Gastroesophageal sphincter (tissue), 4 donors: ENCODE results near the gene DKKL1. TPM values are rescaled to one million over a fixed set of nuclear protein-coding genes. Genes with fewer than 3 reads are reported as not detected.

ENCODE experiments used
- ATAC-seq: fragments of 150-250 bp; one replicate; pipeline ENCODE4 v1.9.1; 2016; ENCODE audit warnings: mild to moderate bottlenecking, moderate library complexity
- H3K27ac ChIP-seq, 4 donors: fragments of 200-600 bp; sonication (generic) in 3 of 4; 1 replicate in 3 of 4; 2 replicates in 1 of 4; pipeline ENCODE4 v1.5.1; 2016 to 2019
- H3K27me3 ChIP-seq: fragments of 200-600 bp; sonication (generic); one replicate; pipeline ENCODE4 v1.5.1; 2019
- H3K36me3 ChIP-seq, 2 donors: fragments of 200-600 bp; sonication (generic); one replicate each; pipeline ENCODE4 v1.5.1; 2019; ENCODE audit warnings: control low read depth in 1 of 2
- H3K4me1 ChIP-seq, 3 donors: fragments of 200-600 bp; sonication (generic); 1 replicate in 2 of 3; 2 replicates in 1 of 3; pipeline ENCODE4 v1.5.1; 2016 to 2019; ENCODE audit warnings: control low read depth in 2 of 3
- H3K4me3 ChIP-seq, 2 donors: fragments of 200-600 bp; sonication (generic); one replicate each; pipeline ENCODE4 v1.5.1; 2019; ENCODE audit warnings: mild to moderate bottlenecking in 1 of 2, moderate library complexity in 1 of 2
- H3K9me3 ChIP-seq, 3 donors: fragments of 200-600 bp; sonication (generic); one replicate each; pipeline ENCODE4 v1.5.1; 2017 to 2019; ENCODE audit warnings: control low read depth in 2 of 3
- CTCF ChIP-seq, 4 experiments: fragments of 200-600 bp in 2 of 4; fragments of 450-650 bp in 2 of 4; sonication (generic) in 1 of 4; IDR thresholded peaks; one replicate each; pipeline ENCODE4 v1.5.1; 2017 to 2019; ENCODE audit warnings: antibody characterized with exemption in 4 of 4, mild to moderate bottlenecking in 2 of 4, moderate library complexity in 2 of 4
- EP300 ChIP-seq: sonication (generic); formaldehyde crosslinking; IDR thresholded peaks from one replicate; pipeline ENCODE4 v1.6.1; 2017; ENCODE audit warnings: antibody characterized with exemption, mild to moderate bottlenecking
- POLR2A ChIP-seq, 2 donors: fragments of 450-650 bp; IDR thresholded peaks; one replicate each; pipeline ENCODE4 v1.6.1; 2017; ENCODE audit warnings: antibody characterized with exemption in 2 of 2, mild to moderate bottlenecking in 2 of 2, moderate library complexity in 1 of 2
- POLR2AphosphoS5 ChIP-seq: sonication (generic); formaldehyde crosslinking; IDR thresholded peaks from one replicate; pipeline ENCODE4 v1.6.1; 2017; ENCODE audit warnings: antibody characterized with exemption
- WGBS, 2 donors: methylation state at CpG; one replicate each; pipeline ENCODE4 v1.1.5; 2018; ENCODE audit warnings: low coverage in 1 of 2; 5-methylcytosine and 5-hydroxymethylcytosine counted together
- total RNA-seq, 4 donors: library from RNA; depleted of rRNA; stranded (reverse); fragments of >200 nt; gene quantifications; one replicate each; pipeline ENCODE4 v1.1.0, GENCODE V29; 2016

The DKKL1 gene
- total RNA-seq, 4 donors from 2014 or later, result not detected

GRCh38 chr19:49348305-49349189 is 15.1 kb upstream of the DKKL1 start:
- Histone ChIP-seq H3K27ac (no peak overlapping the region), H3K36me3 (peaks cover 0 to 100% of the 10 kb centered on the region in 2 donors), H3K27me3 (no peaks in the 10 kb centered on the region), H3K4me1 (no peaks in the 10 kb centered on the region), H3K4me3 (no peak overlapping the region), H3K9me3 (no peaks in the 10 kb centered on the region)
- 84 to 94% methylated on average over 5 to 10 of the region's 12 CpGs for WGBS, 2 donors
- ATAC-seq, result no peak
- TF ChIP-seq POLR2A (IDR thresholded peaks at IDR 0.05), result no peak
- TF ChIP-seq EP300, result no peak
- no peak for TF ChIP-seq CTCF (IDR thresholded peaks at IDR 0.05)
- TF ChIP-seq POLR2AphosphoS5, result no peak

GRCh38 chr19:49349567-49349966 is 14.1 kb upstream of the DKKL1 start:
- Histone ChIP-seq H3K27me3 (no peaks in the 10 kb centered on the region), H3K4me3 (no peak overlapping the region), H3K27ac (no peak overlapping the region), H3K9me3 (no peaks in the 10 kb centered on the region), H3K4me1 (no peaks in the 10 kb centered on the region), H3K36me3 (peaks cover 0 to 100% of the 10 kb centered on the region in 2 donors)
- no peak for TF ChIP-seq EP300
- TF ChIP-seq CTCF (IDR thresholded peaks at IDR 0.05), result no peak
- TF ChIP-seq POLR2A (IDR thresholded peaks at IDR 0.05), result no peak
- TF ChIP-seq POLR2AphosphoS5, result no peak
- no peak for ATAC-seq
- WGBS, 2 donors, result 90 to 93% methylated on average over 2 of the region's 2 CpGs

GRCh38 chr19:49355909-49356353 is 7.7 kb upstream of the DKKL1 start:
- Histone ChIP-seq H3K4me1 (peaks cover 0 to 48% (median 3%) of the 10 kb centered on the region in 3 donors), H3K36me3 (peaks cover 0 to 88% of the 10 kb centered on the region in 2 donors)
- TF ChIP-seq EP300, result no peak
- TF ChIP-seq POLR2A (IDR thresholded peaks at IDR 0.05), result no peak
- no peak for TF ChIP-seq CTCF (IDR thresholded peaks at IDR 0.05)
- TF ChIP-seq POLR2AphosphoS5, result no peak

GRCh38 chr19:49356382-49356781 is 7.3 kb upstream of the DKKL1 start:
- no peak for TF ChIP-seq POLR2AphosphoS5
- no peak for TF ChIP-seq EP300
- H3K36me3 ChIP-seq, result peaks cover 0 to 84% of the 10 kb centered on the region in 2 donors
- H3K4me1 ChIP-seq, result peaks cover 0 to 53% (median 6%) of the 10 kb centered on the region in 3 donors
- WGBS, 2 donors, result 52 to 67% methylated on average over 1 to 5 of the region's 7 CpGs
- no peaks in the 10 kb centered on the region for H3K9me3 ChIP-seq
- ATAC-seq, result no peak
- H3K27me3 ChIP-seq, result no peaks in the 10 kb centered on the region
- peak overlapping the region in 3 of 4 donors; percentile 64 to 70 (median 69) for H3K27ac ChIP-seq
- H3K4me3 ChIP-seq, result no peak overlapping the region

More at GRCh38 chr19:49355909-49356353, 7.7 kb upstream of the DKKL1 start:
- peak overlapping the region in 3 of 4 donors; percentile 42 to 69 (median 64) for H3K27ac ChIP-seq
- 39 to 75% methylated on average over 5 to 6 of the region's 12 CpGs for WGBS, 2 donors
- H3K27me3 ChIP-seq, result no peaks in the 10 kb centered on the region
- H3K4me3 ChIP-seq, result no peak overlapping the region
- ATAC-seq, result peak; percentile 53
- no peaks in the 10 kb centered on the region for H3K9me3 ChIP-seq

GRCh38 chr19:49357186-49357585 is 6.5 kb upstream of the DKKL1 start:
- WGBS, 2 donors, result 69% methylated on average over 6 of the region's 9 CpGs; no CpG with 5 or more reads in 1 of the 2 donors
- Histone ChIP-seq H3K9me3 (no peaks in the 10 kb centered on the region), H3K36me3 (peaks cover 0 to 76% of the 10 kb centered on the region in 2 donors), H3K27ac (peak overlapping the region in 2 of 4 donors; percentile 64 to 69), H3K4me3 (no peak overlapping the region), H3K27me3 (no peaks in the 10 kb centered on the region), H3K4me1 (peaks cover 0 to 57% (median 6%) of the 10 kb centered on the region in 3 donors)
- ATAC-seq, result no peak
- TF ChIP-seq CTCF (IDR thresholded peaks at IDR 0.05), result no peak
- TF ChIP-seq POLR2A (IDR thresholded peaks at IDR 0.05), result no peak
- TF ChIP-seq EP300, result no peak
- no peak for TF ChIP-seq POLR2AphosphoS5
